Activated naive CD8-positive, alpha-beta T cell treated with anti-CD3 and anti-CD28 coated beads, Interleukin-2, amount 50 U/mL, for 24 hours (primary cell): ENCODE results near the gene PCSK2.

Source experiments
- ATAC-seq: fragments of 150-1000 bp; cut with Tn5 transposase; one replicate; pipeline ENCODE4 v1.10.0; 2021
- DNase-seq: peaks from one replicate; pipeline ENCODE4 v3.0.0; 2021
- H3K27ac Mint-ChIP-seq: one replicate; pipeline ENCODE4 v1.8.0; 2021; ENCODE audit warnings: mild to moderate bottlenecking, mixed read lengths
- H3K27me3 Mint-ChIP-seq: one replicate; pipeline ENCODE4 v1.8.0; 2021; ENCODE audit warnings: mixed read lengths
- H3K36me3 Mint-ChIP-seq: one replicate; pipeline ENCODE4 v1.8.0; 2021; ENCODE audit warnings: low read depth, mixed read lengths
- H3K4me1 Mint-ChIP-seq: one replicate; pipeline ENCODE4 v1.8.0; 2021; ENCODE audit warnings: mixed read lengths
- H3K4me3 Mint-ChIP-seq: one replicate; pipeline ENCODE4 v1.8.0; 2021; ENCODE audit warnings: mild to moderate bottlenecking, moderate library complexity, mixed read lengths
- H3K9me3 Mint-ChIP-seq: one replicate; pipeline ENCODE4 v1.8.0; 2021; ENCODE audit warnings: mixed read lengths

The PCSK2 gene

GRCh38 chr20:17494201-17494600 is 267.4 kb downstream of the PCSK2 start:
- no peak overlapping the region for H3K27ac Mint-ChIP-seq
- H3K4me3 Mint-ChIP-seq, result no peak overlapping the region
- ATAC-seq (no peak), DNase-seq (no peak)
- no peaks in the 10 kb centered on the region for H3K4me1 Mint-ChIP-seq
- peaks cover 3% of the 10 kb centered on the region for H3K27me3 Mint-ChIP-seq
- H3K9me3 Mint-ChIP-seq, result no peaks in the 10 kb centered on the region
- H3K36me3 Mint-ChIP-seq, result no peaks in the 10 kb centered on the region

GRCh38 chr20:17495826-17496225 is 269.0 kb downstream of the PCSK2 start:
- ATAC-seq, result no peak
- no peak overlapping the region for H3K27ac Mint-ChIP-seq
- peaks cover 3% of the 10 kb centered on the region for H3K27me3 Mint-ChIP-seq
- no peaks in the 10 kb centered on the region for H3K9me3 Mint-ChIP-seq
- H3K4me3 Mint-ChIP-seq, result no peak overlapping the region
- H3K4me1 Mint-ChIP-seq, result no peaks in the 10 kb centered on the region
- H3K36me3 Mint-ChIP-seq, result no peaks in the 10 kb centered on the region
- no peak for DNase-seq

- ATAC-seq (no peak), DNase-seq (no peak)
- no peaks in the 10 kb centered on the region for H3K9me3 Mint-ChIP-seq
- no peaks in the 10 kb centered on the region for H3K36me3 Mint-ChIP-seq
- peaks cover 3% of the 10 kb centered on the region for H3K27me3 Mint-ChIP-seq
- H3K4me1 Mint-ChIP-seq, result no peaks in the 10 kb centered on the region
- H3K4me3 Mint-ChIP-seq, result no peak overlapping the region
- H3K27ac Mint-ChIP-seq, result no peak overlapping the region
These were observed 271.2 kb downstream of the PCSK2 start for GRCh38 chr20:17497821-17498580.

- Mint-ChIP-seq H3K4me3 (no peak overlapping the region), H3K27me3 (peaks cover 3% of the 10 kb centered on the region), H3K36me3 (no peaks in the 10 kb centered on the region), H3K27ac (no peak overlapping the region), H3K9me3 (no peaks in the 10 kb centered on the region), H3K4me1 (peaks cover 4% of the 10 kb centered on the region)
- DNase-seq, result no peak
- no peak for ATAC-seq
These were observed 271.8 kb downstream of the PCSK2 start for GRCh38 chr20:17498641-17499040.

- peaks cover 8% of the 10 kb centered on the region for H3K4me1 Mint-ChIP-seq
- H3K27ac Mint-ChIP-seq, result no peak overlapping the region
- ATAC-seq, result no peak
- H3K4me3 Mint-ChIP-seq, result no peak overlapping the region
- H3K9me3 Mint-ChIP-seq, result no peaks in the 10 kb centered on the region
- DNase-seq, result no peak
- no peaks in the 10 kb centered on the region for H3K36me3 Mint-ChIP-seq
- H3K27me3 Mint-ChIP-seq, result peaks cover 3% of the 10 kb centered on the region
These were observed 272.2 kb downstream of the PCSK2 start for GRCh38 chr20:17499041-17499440.

- peaks cover 20% of the 10 kb centered on the region for H3K4me1 Mint-ChIP-seq
- H3K9me3 Mint-ChIP-seq, result no peaks in the 10 kb centered on the region
- no peak for DNase-seq
- H3K36me3 Mint-ChIP-seq, result no peaks in the 10 kb centered on the region
- peaks cover 3% of the 10 kb centered on the region for H3K27me3 Mint-ChIP-seq
- no peak overlapping the region for H3K4me3 Mint-ChIP-seq
- ATAC-seq, result no peak
- H3K27ac Mint-ChIP-seq, result no peak overlapping the region
These were observed 273.4 kb downstream of the PCSK2 start for GRCh38 chr20:17500271-17500670.

GRCh38 chr20:17500826-17501225 is 274.0 kb downstream of the PCSK2 start:
- DNase-seq (no peak), ATAC-seq (no peak)
- H3K27ac Mint-ChIP-seq, result no peak overlapping the region
- H3K36me3 Mint-ChIP-seq, result no peaks in the 10 kb centered on the region
- peaks cover 25% of the 10 kb centered on the region for H3K4me1 Mint-ChIP-seq
- no peak overlapping the region for H3K4me3 Mint-ChIP-seq
- no peaks in the 10 kb centered on the region for H3K9me3 Mint-ChIP-seq
- H3K27me3 Mint-ChIP-seq, result peaks cover 3% of the 10 kb centered on the region

GRCh38 chr20:17501701-17502100 is 274.9 kb downstream of the PCSK2 start:
- Mint-ChIP-seq H3K4me1 (peaks cover 31% of the 10 kb centered on the region), H3K36me3 (no peaks in the 10 kb centered on the region), H3K27me3 (peaks cover 3% of the 10 kb centered on the region), H3K4me3 (no peak overlapping the region), H3K27ac (no peak overlapping the region), H3K9me3 (no peaks in the 10 kb centered on the region)
- no peak for DNase-seq
- ATAC-seq, result no peak

- DNase-seq (no peak), ATAC-seq (no peak)
- H3K4me1 Mint-ChIP-seq, result peaks cover 35% of the 10 kb centered on the region
- H3K27me3 Mint-ChIP-seq, result no peaks in the 10 kb centered on the region
- H3K9me3 Mint-ChIP-seq, result no peaks in the 10 kb centered on the region
- H3K4me3 Mint-ChIP-seq, result no peak overlapping the region
- H3K27ac Mint-ChIP-seq, result no peak overlapping the region
- H3K36me3 Mint-ChIP-seq, result no peaks in the 10 kb centered on the region
These were observed 275.3 kb downstream of the PCSK2 start for GRCh38 chr20:17502105-17502504.

GRCh38 chr20:17503301-17504065 is 276.6 kb downstream of the PCSK2 start:
- Mint-ChIP-seq H3K4me3 (no peak overlapping the region), H3K9me3 (no peaks in the 10 kb centered on the region), H3K36me3 (no peaks in the 10 kb centered on the region), H3K4me1 (peaks cover 39% of the 10 kb centered on the region), H3K27me3 (peaks cover 5% of the 10 kb centered on the region), H3K27ac (no peak overlapping the region)
- no peak for DNase-seq
- no peak for ATAC-seq

- H3K9me3 Mint-ChIP-seq, result no peaks in the 10 kb centered on the region
- ATAC-seq (no peak), DNase-seq (no peak)
- no peaks in the 10 kb centered on the region for H3K36me3 Mint-ChIP-seq
- H3K4me3 Mint-ChIP-seq, result peak overlapping the region; percentile 69
- peaks cover 5% of the 10 kb centered on the region for H3K27me3 Mint-ChIP-seq
- peak overlapping the region; percentile 88 for H3K27ac Mint-ChIP-seq
- H3K4me1 Mint-ChIP-seq, result peaks cover 39% of the 10 kb centered on the region
These were observed 277.4 kb downstream of the PCSK2 start for GRCh38 chr20:17504066-17504897.

GRCh38 chr20:17504898-17505635 is 278.2 kb downstream of the PCSK2 start:
- no peaks in the 10 kb centered on the region for H3K36me3 Mint-ChIP-seq
- peak; percentile 68 for DNase-seq
- H3K4me1 Mint-ChIP-seq, result peaks cover 39% of the 10 kb centered on the region
- H3K27ac Mint-ChIP-seq, result peak overlapping the region; percentile 88
- H3K27me3 Mint-ChIP-seq, result peaks cover 5% of the 10 kb centered on the region
- H3K9me3 Mint-ChIP-seq, result no peaks in the 10 kb centered on the region
- ATAC-seq, result peak; percentile 57
- H3K4me3 Mint-ChIP-seq, result peak overlapping the region; percentile 69

- DNase-seq, result peak; percentile 69
- H3K27ac Mint-ChIP-seq, result peak overlapping the region; percentile 88
- H3K27me3 Mint-ChIP-seq, result peaks cover 5% of the 10 kb centered on the region
- peak overlapping the region; percentile 69 for H3K4me3 Mint-ChIP-seq
- ATAC-seq, result peak; percentile 81
- peaks cover 39% of the 10 kb centered on the region for H3K4me1 Mint-ChIP-seq
- no peaks in the 10 kb centered on the region for H3K9me3 Mint-ChIP-seq
- no peaks in the 10 kb centered on the region for H3K36me3 Mint-ChIP-seq
These were observed 279.0 kb downstream of the PCSK2 start for GRCh38 chr20:17505636-17506517.
